Measurements from ENCODE around the gene TXNRD3.

DNA sequence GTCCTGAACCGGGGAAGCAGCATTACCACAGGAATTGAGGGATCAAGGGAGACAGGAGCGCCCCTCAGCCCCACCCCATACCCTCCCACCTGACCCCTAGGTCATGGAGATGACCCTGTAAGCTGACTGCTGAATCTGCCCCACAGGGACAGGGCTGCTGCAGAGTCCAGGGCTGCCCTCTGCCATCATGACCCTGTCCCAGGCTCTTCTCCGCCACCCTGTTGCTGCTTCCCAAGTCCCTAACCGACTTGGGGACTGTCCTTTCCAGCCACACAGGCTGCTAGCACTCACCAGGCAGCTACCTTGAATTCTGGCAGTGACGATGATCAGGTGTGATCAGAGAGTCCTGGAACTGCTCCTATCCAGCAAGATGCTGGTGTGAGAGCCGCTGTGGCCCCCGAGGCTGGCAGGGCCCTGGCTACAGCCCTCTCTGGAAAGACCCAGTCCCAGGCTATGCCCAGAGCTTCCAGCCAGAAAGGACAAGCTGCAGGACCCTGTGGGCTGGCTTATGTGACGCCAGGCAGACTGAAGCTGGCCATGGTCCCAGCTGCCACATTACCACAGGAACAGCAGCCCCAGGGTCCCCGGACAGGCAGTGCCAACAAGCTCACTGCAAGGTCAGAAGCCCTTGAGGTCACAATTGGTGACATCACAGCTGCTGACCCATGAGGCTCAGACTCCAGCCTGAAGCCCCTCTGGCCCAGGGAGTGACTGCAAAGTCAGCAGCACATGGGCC is 96.4 kb downstream of the TXNRD3 start, which contains the start of gene C3orf22:
- no peak for TF ChIP-seq POLR2A (IDR thresholded peaks at IDR 0.05)
- TF ChIP-seq, protein P1, sequence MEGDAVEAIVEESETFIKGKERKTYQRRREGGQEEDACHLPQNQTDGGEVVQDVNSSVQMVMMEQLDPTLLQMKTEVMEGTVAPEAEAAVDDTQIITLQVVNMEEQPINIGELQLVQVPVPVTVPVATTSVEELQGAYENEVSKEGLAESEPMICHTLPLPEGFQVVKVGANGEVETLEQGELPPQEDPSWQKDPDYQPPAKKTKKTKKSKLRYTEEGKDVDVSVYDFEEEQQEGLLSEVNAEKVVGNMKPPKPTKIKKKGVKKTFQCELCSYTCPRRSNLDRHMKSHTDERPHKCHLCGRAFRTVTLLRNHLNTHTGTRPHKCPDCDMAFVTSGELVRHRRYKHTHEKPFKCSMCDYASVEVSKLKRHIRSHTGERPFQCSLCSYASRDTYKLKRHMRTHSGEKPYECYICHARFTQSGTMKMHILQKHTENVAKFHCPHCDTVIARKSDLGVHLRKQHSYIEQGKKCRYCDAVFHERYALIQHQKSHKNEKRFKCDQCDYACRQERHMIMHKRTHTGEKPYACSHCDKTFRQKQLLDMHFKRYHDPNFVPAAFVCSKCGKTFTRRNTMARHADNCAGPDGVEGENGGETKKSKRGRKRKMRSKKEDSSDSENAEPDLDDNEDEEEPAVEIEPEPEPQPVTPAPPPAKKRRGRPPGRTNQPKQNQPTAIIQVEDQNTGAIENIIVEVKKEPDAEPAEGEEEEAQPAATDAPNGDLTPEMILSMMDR (IDR thresholded peaks at IDR 0.05) = no peak

All from Peyer's patch (tissue), 4 donors.